HL-60 (cell line): ENCODE results near the gene GMDS.

ENCODE experiments used
- DNase-seq, 2 experiments: peaks; one replicate each; pipeline ENCODE4 v3.0.0-alpha.2; 2010 to 2020; ENCODE audit warnings: low read depth in 1 of 2, low spot score in 1 of 2
- H3K27ac ChIP-seq: fragments of 250-450 bp; sonication (Bioruptor Pico); replicated peaks from 2 replicates; pipeline ENCODE4 v1.5.1; 2020; ENCODE audit warnings: mild to moderate bottlenecking, moderate library complexity
- H3K27me3 ChIP-seq: fragments of 250-450 bp; sonication (Bioruptor Pico); 2 replicates; pipeline ENCODE4 v1.5.1; 2021; ENCODE audit warnings: mild to moderate bottlenecking, moderate library complexity; ENCODE audit not compliant: insufficient read depth, poor library complexity, severe bottlenecking
- H3K4me3 ChIP-seq: replicated peaks from 2 replicates; pipeline ENCODE4 v1.5.1; 2011; ENCODE audit warnings: mild to moderate bottlenecking, control low read depth, low read length; ENCODE audit not compliant: insufficient read depth
- CTCF ChIP-seq: IDR thresholded peaks from one replicate; pipeline ENCODE4 v1.5.1; 2011; ENCODE audit warnings: low read length, control low read depth, inconsistent platforms; ENCODE audit not compliant: insufficient read depth
- GABPA ChIP-seq: IDR thresholded peaks from 2 replicates; pipeline ENCODE4 v1.6.1; 2012; ENCODE audit warnings: low read depth
- POLR2AphosphoS5 ChIP-seq: IDR thresholded peaks from 2 replicates; pipeline ENCODE4 v1.6.1; 2012; ENCODE audit warnings: low read depth
- SPI1 ChIP-seq: IDR thresholded peaks from 2 replicates; pipeline ENCODE4 v1.6.1; 2012; ENCODE audit warnings: low read depth, mild to moderate bottlenecking, borderline replicate concordance
- TF ChIP-seq, protein P1 (sequence below): IDR thresholded peaks from 2 replicates; pipeline ENCODE4 v1.6.1; 2012; ENCODE audit warnings: low read depth; ENCODE audit not compliant: insufficient replicate concordance

Gene GMDS

GRCh38 chr6:2157441-2158127 lies 87.8 kb downstream of the GMDS start:
- DNase-seq, result no peak
- no peak overlapping the region for H3K4me3 ChIP-seq

DNA sequence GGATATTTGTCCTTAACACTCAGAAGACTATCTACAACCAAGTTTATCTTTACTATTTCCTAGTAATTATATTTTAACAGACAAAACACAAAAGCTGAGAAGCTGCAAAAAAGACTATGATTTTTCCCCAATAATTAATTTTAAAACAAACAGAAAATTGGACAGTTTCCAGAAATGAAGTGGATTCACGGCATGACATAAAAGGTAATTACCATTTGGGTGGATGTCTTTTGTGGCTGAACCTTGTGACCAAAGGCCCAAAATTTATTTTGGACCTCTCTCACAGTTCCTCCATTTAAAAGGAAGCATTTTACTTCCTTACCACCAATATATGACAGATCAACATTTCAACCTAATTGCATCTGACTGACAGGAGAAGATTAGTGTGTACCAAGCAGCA lies 90.2 kb downstream of the GMDS start:
- Histone ChIP-seq H3K4me3 (no peak overlapping the region), H3K27me3 (no peaks in the 10 kb centered on the region), H3K27ac (no peak overlapping the region)
- DNase-seq, result no peak
- no peak for TF ChIP-seq SPI1

More at GRCh38 chr6:2157441-2158127, 87.8 kb downstream of the GMDS start:
- Histone ChIP-seq H3K27me3 (no peaks in the 10 kb centered on the region), H3K27ac (no peak overlapping the region)
- TF ChIP-seq, protein P1, sequence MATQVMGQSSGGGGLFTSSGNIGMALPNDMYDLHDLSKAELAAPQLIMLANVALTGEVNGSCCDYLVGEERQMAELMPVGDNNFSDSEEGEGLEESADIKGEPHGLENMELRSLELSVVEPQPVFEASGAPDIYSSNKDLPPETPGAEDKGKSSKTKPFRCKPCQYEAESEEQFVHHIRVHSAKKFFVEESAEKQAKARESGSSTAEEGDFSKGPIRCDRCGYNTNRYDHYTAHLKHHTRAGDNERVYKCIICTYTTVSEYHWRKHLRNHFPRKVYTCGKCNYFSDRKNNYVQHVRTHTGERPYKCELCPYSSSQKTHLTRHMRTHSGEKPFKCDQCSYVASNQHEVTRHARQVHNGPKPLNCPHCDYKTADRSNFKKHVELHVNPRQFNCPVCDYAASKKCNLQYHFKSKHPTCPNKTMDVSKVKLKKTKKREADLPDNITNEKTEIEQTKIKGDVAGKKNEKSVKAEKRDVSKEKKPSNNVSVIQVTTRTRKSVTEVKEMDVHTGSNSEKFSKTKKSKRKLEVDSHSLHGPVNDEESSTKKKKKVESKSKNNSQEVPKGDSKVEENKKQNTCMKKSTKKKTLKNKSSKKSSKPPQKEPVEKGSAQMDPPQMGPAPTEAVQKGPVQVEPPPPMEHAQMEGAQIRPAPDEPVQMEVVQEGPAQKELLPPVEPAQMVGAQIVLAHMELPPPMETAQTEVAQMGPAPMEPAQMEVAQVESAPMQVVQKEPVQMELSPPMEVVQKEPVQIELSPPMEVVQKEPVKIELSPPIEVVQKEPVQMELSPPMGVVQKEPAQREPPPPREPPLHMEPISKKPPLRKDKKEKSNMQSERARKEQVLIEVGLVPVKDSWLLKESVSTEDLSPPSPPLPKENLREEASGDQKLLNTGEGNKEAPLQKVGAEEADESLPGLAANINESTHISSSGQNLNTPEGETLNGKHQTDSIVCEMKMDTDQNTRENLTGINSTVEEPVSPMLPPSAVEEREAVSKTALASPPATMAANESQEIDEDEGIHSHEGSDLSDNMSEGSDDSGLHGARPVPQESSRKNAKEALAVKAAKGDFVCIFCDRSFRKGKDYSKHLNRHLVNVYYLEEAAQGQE, result no peak
- TF ChIP-seq POLR2AphosphoS5 (no peak), GABPA (no peak), SPI1 (no peak), CTCF (no peak)

- Histone ChIP-seq H3K27me3 (no peaks in the 10 kb centered on the region), H3K4me3 (no peak overlapping the region), H3K27ac (no peak overlapping the region)
- DNase-seq, result no peak
- TF ChIP-seq, protein P1, result no peak
- TF ChIP-seq CTCF (no peak), SPI1 (no peak), GABPA (no peak)
These were observed 95.9 kb downstream of the GMDS start for GRCh38 chr6:2149361-2150006.

DNA sequence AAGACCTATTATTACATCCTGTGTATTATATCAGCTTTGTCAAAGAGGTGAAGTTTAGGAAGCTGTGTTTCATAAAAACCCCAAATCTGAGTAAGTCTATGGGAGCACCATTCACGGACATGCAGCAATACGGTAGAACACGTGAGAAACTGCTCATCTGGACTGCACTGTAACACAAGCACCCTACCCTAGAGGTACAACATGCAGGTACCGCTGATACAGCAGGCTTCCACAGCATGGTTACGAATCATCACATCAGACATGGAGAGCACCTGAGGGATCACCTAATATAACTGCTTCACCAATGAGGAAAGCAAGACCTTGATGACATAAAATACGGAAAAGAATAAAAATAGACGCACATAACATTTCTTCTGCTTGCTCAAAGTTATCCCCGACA lies 96.7 kb downstream of the GMDS start:
- DNase-seq, result no peak
- no peak overlapping the region for H3K27ac ChIP-seq
- H3K4me3 ChIP-seq, result no peak overlapping the region
- TF ChIP-seq SPI1, result no peak
- no peak for TF ChIP-seq POLR2AphosphoS5
- no peak for TF ChIP-seq GABPA
- TF ChIP-seq, protein P1, result no peak
- H3K27me3 ChIP-seq, result no peaks in the 10 kb centered on the region
